Fibroblast of skin of left biceps (primary cell): Measurements from ENCODE around the gene ADH4.
"Not testable (repeated sequence)": the region's sequence is repeated elsewhere in the genome, so short reads cannot be mapped to it uniquely, and the experiment has no call there.

Source experiments
- DNase-seq, 2 experiments: peaks; one replicate each; pipeline ENCODE4 v3.0.0-alpha.2; 2013; ENCODE audit warnings: low read depth in 2 of 2

ADH4 gene

GRCh38 chr4:99080869-99081268 is 63.2 kb downstream of the ADH4 start:
- DNase-seq = not testable (repeated sequence)

DNA sequence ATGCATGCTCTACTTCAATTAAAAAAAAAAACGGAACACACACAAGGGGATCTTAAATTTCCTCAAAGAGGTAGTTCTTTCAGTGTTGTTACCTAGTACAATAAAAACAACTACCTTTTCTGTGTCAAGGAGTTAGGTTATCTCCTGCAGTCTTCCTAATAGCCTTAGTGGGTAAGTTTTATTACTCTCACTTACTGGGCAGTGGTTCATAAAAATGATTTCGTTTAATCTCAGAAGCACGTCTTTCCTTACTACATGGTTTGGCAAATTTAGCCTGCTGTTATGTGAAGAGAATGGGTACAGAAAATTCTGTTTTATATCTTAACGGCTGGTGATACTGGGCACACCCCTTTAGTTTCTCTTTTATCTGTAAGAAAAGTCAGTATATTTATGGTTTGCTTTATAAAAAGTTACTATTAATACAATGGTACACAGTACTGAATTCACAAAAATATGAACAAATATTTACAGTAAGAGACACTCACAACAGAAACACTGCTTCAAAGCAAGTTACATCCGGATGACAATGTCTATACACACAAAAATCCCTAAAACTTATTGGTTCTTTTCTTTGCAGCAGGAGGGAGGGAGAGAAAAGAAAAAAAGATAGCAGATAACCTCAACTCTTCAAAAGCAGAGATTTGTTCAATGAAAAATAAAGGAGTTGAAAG is 64.3 kb downstream of the ADH4 start:
- no peak for DNase-seq

- DNase-seq = no peak
Observed at GRCh38 chr4:99078931-99079624, 65.0 kb downstream of the ADH4 start.

DNA sequence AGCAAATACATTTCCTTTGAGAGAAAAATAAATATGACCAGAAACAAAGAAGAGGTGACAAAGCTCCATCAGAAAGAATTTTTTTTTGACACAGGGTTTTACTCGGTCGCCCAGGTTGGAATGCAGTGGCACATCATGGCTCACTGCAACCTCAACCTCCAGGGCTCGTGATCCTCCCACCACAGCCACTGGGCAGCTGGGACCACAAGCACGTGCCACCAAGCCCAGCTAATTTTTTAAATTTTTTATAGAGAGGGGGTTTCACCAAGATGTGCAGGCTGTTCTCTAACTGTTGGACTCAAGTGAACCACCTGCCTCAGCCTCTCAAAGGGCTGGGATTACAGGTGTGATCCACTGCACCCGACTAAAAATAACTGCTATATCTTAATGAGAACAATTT is 65.8 kb downstream of the ADH4 start:
- DNase-seq = no peak

- no peak for DNase-seq
Observed at GRCh38 chr4:99077177-99077576, 66.9 kb downstream of the ADH4 start.

- no peak for DNase-seq
Observed at GRCh38 chr4:99076292-99076976, 67.7 kb downstream of the ADH4 start.

GRCh38 chr4:99074816-99075215 is 69.3 kb downstream of the ADH4 start:
- no peak for DNase-seq
